NOMO-1 (cell line): ENCODE measurements around the gene CPA4.
A peak's percentile ranks its signal among the peaks of the same experiment; 100 is the strongest.

ENCODE experiments used
- DNase-seq, 2 experiments: peaks; one replicate each; lab custom pipeline; 2025; ENCODE audit not compliant: unreplicated experiment in 2 of 2; lab: John Stamatoyannopoulos, UW

The CPA4 gene

DNA sequence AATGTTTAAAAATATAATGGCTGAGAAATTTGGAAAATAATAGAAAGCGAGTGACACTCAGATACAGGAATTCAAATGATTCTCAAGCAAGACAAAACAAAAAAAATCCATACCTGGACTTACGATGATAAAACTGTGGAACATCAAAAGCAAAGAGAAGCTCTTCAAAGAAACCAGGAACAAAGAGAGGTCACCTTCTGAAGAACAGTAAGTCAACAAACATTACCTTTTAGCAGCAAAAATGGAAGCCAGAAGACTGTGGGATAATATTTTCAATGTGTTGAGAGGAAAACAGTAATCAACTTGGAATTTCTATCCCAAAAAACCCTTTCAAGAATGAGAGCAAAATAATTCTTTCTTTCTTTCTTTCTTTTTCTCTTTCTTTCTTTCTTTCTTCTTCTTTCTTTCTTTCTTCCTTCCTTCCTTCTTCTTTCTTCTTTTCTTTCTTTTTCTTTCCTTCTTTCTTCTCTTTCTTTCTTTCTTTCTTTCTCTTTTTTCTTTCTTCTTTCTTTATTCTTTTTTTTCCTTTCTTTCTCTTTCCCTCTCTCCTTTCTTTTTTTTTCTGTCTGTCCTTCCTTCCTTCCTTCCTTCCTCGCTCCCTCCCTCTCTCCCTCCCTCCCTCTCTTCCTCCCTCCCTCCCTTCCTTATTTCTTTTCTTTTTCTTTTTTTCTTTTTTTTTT, 49.9 kb downstream of the CPA4 start:
- DNase-seq, result no peak

DNA sequence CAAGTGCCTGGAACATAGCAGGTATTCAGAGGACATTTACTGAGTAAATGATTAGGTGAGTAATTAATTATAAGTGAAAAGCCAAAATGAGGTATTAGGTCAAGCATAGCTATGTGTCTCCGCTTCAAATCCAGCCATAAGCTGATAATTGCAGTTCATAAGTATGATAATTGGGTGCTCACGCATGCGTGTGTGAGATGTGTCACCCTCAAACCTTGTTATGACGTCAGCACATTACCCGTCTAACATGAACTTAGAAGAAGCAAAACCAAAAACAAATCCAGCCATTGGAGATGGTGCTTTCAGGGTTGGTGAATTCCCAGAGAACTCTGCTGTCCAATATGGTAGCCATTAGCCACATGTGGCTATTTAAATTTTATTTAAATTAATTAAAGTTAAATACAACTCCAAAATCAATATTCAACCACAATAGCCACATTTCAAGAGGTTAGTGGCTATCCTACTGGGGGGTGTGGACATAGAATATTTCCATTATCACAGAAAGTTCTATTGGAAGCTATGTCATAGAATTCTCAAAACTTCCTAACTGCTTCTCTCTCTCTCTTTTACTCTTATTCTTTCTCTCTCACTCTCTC, 51.4 kb downstream of the CPA4 start, which contains the start of gene CPA5:
Gene CPA5, plus strand, starts transcription at position 546 of the 596 bp plus-strand sequence. CDS start 1,670 bp downstream, outside the sequence.
- no peak for DNase-seq

DNA sequence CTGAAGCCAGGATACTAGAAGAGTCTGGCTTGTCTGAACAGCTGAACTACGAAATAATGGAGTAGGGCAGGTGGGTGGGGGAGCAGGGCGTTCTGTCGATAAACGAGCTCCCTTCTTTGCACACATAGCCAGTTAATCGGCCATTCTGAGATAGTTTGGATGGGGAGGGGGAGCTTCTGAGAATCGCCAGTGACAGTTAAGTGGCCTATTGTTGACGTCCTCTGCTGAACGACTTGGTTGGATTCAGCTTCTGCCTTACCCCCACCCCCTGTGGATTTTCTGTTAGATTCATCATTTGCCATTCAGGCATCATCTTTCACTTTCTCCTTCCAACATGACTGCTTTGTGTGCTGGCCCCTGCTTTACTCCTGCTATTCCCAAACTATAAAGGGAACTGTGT, 52.2 kb downstream of the CPA4 start:
- no peak for DNase-seq

DNA sequence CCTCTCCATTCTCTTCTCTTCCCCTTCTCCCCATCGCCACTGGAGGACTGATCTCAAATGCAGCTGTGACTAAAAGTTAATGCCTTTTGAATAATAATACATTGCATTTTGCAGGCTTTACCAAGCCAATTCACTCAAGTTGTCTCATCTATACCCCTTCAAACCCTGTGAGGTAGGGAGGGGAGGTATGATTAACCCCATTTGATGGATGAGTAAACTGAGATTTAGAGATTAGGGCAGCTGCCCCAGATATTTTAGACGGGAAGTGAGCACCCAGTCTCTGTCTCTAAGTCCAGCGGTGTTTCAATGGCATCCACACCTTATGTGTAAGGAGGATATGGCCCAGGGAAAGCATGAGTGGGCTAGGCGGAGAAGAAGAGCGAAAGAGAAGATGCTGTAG, 52.8 kb downstream of the CPA4 start:
- DNase-seq, result no peak

DNA sequence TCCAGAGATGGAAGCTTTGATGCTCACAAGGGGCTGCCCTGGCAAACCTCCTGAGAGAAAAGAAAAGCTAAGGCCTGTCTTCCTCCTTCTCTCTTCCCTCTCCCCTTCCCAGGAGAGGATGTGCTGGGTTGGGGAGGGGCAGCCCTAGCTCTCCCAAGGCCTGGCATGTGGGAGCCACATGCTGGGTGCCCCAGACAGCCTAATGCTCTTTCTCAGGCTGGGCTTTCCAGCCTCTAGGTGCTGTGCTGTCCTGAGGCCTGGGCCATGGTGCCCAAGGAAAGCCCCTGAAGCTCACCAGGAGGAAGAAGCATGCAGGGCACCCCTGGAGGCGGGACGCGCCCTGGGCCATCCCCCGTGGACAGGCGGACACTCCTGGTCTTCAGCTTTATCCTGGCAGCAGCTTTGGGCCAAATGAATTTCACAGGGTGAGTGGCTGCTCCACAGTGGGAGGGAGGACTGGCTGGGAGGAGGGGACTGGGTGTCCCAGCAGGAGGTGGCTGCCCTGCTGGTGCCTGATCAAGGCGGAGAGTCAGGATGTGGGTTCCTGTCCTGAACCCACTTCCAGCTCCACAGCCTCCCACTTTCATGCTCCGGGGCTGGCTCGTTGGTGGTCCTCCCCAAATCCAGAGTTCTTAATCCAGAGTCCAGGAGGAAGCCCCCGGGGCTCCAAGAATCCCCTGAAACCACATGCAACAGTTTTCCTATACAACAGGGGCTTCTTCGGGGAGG, 53.4 kb downstream of the CPA4 start:
- no peak for DNase-seq

DNA sequence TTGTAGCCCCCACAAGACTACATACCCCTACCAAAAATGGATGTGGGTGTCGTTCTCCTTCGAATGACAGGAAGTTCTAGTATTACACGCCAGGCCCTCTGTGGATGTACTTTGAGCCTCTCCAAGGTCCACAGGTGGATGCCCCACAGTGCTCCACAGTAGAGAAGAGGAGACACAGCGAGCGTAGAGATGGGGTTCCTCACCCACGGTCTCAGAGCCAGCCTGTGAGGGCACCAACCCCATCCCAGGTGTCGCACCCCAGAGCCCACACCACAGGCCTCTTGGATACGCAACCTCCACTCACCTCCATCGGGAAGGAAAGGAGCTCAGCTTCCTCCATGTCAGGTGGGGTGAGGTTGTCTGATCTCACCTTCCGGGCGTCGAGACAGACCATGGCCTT, 54.0 kb downstream of the CPA4 start:
- no peak for DNase-seq

DNA sequence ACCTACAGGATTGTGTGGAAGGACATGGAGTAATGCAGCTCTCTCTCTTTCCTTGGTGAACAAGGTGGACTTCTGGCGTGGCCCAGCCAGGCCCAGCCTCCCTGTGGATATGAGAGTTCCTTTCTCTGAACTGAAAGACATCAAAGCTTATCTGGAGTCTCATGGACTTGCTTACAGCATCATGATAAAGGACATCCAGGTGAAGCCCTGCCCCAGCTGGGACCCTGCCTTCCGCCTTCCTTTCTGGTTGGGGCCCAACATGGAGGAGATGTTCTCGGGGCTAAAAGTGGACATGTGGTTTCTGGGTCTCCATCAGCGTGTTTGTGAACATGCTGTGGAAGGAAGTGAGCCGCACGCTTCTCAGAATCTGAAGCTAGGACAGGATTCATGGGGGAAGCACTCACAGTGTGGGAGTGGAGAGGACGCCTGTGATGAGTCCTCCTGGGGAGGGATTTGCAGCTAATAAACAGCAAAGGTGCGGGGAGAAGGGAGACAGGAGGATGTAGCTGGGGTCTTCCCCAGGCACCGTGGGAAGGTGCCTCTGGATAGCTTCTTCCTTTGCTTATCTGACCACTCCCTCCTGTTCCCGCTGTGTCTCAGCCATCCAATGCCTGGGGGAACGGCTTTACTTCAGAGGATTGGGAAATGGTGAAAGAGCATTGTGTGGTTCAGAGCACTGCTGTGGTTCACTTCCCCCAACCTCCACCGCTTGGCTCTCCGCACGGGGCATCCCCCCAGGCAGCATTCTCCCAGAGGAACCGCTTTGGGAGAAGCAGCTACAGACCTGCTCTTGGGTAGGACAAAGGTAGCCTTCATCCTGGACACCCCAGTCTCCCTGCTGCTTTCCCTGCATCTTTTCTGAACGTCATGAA, 57.2 kb downstream of the CPA4 start:
- no peak for DNase-seq

DNA sequence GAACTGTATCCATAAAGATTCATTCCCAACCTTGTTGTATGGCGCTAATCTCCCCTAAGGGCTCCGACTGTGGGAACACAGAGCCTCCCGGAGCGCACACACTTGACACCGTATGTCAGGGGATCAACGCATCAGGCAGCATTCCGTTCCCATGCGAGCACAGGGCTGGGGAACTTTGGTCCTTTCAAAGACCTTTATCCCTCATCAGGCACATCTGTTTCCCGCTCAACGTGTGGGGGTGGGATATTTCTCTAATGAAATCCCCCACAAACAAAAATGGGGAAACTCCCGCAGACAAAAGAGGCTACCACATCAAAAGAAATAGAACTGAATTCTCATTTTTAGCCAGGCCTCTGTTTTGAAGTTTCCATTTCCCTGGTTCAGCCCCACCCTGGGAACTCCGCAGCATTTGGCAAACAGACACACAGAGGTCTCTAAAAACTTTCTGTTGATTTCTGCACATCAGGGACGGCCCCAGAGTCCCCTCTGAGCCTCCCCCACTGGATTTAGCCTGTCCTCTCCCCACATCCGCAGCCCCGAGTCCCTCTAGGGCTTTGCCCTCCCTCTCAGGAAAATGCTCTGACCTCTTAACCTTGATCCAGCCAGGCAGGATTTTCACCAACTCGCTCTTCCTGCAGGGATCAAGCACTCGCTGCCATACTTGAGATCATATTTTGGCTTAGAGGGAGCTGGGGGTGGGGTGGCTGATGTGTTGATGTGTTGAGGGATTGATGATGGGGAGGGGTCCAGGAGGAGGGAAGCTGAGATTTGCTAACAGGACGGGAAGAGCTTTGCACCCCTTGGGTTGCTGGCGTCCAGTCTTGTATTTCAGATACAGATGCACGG, 58.2 kb downstream of the CPA4 start:
- no peak for DNase-seq

DNA sequence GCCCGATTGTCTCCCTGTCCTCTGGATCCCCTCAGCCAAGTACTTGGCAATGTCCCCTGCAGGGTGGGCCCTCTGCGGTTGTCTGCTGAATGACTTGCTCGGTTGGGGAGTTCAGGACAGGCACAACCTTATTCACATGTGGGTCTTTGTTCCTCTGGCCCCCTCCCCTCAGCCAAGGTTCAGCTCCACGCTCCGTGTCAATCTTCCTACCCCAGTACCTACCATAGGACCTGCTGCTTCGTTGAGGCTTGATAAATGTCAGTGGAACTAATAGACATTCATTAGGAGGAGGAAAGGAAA, 58.8 kb downstream of the CPA4 start:
- no peak for DNase-seq

DNA sequence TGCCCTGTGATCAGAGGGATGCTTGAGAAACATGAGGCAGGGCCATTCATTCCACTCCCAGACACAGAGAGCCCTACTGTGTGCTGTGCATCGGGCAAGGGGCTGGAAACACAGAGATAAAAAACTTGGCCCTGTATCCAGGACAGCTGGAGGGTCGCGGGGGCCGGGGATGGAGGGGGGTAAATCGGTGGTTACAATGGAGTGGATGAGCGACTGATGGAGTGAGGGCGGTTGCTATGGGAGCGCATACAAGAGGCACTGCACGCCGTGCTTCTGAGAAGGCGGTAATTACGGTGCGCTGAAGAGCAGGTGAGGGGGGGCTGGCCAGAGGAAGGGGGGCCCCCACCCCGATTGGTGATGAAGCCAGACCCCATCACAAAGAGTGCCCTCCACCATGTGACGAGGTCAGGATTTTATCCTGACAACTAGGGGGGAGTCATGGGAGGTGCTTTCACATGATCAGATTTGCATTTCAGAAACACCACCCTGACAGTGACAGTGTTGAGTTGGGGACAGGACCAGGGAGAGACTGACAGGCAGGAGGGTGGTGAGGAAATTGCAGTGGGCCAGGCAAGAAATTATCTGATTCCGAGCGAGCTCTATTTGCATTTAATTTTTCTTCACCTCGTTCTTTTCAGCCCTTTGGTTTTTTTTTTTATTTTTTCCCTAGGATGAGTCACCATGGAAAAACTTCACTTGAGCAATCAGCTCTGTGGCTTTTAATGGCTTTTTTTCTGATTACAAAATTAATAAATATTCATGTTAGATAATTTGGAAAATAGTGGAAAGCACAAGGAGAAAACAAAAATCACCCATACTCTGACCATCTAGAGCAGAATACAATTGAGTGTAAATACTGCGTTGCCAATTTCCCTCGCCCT, 59.5 kb downstream of the CPA4 start:
- DNase-seq, result no peak

DNA sequence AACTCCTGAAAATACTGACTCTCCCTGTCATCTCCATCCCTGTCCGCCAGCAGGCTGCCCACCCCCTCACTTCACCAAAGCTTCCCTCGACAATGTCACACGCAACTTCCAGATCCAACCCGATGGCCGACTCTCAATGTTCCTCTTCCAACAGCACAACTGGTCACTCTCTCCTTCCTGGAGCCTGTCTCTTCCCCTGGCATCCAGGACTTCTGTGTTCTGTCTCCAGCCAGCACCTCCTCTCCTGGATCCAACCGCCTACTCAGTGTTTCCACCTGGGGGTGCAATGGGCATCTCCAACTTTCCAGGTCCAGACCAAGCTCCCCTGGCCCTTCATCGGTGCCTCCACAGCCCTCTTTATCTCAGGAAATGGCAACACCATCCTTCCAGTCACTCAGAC, 60.2 kb downstream of the CPA4 start:
- DNase-seq, result no peak

DNA sequence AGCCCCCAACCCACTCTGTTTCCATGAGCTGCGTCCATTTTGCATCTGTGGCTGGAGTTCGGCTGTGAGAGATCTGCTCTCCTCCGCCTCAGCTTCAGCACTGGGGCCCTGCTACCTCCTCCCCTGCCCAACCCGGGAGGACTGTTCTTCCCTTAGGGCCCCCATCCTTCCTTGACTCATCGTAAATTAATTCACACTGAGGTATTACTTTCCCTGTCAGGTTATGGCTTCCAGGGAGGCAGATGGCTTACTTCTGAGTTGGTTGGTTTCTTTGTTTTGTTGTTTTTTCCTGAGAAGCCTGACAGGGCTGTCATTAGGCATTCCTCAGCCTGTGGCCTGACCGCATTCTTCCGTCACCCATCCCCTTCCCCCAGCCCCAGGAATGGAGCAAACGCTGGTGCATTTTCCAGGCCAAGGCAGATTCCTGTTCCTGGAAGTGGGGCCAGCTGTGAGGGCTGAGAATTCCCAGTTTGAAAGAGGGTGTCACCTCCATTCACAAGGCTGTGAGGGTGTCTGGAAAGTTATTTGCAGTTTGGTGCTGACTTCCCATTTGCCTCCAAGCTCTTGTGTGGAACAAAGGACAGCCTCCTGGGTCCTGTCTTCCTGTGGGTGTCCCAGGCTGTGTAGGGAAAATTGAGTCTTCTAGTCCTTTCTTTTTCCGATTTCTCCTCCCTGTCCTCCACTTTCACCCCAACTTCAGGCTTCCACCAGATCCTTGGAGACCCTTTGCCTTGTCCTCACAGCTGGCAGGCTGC, 63.3 kb downstream of the CPA4 start:
- no peak for DNase-seq

DNA sequence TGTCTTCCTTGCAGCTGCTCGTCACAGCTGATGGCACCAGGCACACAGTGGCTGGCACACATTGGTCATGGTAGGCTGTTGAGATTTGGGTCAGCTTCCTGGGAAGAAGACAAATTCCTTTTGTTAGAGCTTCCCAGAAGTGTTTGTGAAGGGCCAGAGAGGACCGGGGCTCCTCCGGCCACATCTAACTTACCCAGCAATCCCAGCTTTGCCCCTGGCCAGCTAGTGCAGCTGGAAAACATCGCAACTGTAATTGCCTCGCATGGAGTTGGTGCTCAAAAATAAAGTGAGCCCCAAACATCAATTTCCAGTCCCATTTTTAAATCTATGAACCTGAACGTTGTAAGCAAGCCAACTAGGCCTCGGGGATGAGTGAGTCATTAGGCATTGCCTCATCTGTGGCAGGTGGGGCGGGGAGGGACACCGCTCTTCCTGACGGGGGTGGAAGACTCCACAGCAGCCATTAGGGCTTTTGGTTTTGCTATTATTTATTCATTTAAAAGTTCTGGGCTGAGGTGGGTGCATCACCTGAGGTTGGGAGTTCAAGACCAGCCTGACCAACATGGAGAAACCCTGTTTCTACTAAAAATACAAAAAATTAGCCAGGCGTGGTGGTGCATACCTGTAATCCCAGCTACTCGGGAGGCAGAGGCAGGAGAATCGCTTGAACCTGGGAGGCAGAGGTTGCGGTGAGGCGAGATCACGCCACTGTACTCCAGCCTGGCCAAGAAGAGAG, 64.1 kb downstream of the CPA4 start:
- peak; percentile 0 to 18 for DNase-seq

DNA sequence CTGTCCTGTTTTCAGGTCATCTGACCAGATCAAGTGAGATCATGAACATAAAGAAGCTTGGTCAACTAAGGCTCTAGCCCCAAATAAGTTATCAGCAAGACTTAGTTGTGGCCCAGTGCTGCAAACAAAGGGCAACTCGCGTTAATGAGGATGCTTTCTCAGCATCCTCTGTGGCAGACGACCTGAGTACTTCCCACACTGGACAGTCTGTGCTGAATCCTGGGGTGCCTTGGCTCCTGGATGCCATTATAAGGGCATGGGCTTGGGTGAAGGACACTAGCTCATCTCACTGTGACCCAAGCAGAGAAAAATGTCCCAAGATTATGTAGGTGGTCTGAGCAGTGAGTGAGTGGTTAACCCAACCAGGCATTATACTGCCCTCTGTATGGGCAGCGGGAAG, 65.5 kb downstream of the CPA4 start:
- DNase-seq, result no peak

DNA sequence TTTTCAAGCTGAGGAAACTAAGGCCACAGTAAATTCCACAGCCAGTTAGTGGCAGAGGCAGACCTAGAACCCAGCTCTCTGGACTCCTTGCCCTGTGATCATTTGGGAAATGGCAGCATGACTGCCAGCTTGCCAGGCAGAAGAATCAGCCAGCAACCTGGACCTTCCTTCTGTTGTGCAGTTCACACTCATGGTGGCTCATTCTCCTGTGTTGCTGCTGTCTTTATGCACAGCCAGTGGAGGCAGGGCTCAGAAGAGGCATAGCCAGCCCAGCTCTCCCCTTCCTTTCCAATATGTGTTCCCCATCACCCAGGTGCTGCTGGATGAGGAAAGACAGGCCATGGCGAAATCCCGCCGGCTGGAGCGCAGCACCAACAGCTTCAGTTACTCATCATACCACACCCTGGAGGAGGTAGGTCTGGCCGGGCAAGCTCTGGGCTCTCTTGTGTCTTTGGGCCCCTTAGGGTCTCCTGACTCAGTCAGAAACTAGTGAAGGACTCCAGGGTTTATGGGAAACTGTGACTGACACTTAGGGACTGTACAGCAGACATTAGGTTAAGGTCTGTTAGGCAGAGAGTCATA, 66.4 kb downstream of the CPA4 start:
- no peak for DNase-seq

DNA sequence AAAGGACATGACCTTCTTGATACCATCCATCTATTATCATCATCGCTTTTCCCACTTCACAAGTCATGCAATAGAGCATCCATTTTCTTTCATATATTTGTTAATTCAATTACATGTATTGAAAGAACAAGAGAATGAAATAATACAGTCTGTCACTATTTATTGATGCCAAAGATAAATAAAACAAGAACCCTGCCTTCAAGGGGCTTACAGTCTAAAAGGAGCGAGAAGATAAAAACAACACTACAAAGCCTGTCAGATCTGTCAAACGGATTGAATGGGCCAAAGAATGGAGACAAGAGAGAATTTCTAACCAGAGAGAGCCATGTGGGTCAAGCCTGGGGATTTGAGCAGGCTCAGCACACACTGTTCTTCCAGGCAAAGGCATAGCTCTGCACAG, 67.6 kb downstream of the CPA4 start:
- DNase-seq, result no peak

DNA sequence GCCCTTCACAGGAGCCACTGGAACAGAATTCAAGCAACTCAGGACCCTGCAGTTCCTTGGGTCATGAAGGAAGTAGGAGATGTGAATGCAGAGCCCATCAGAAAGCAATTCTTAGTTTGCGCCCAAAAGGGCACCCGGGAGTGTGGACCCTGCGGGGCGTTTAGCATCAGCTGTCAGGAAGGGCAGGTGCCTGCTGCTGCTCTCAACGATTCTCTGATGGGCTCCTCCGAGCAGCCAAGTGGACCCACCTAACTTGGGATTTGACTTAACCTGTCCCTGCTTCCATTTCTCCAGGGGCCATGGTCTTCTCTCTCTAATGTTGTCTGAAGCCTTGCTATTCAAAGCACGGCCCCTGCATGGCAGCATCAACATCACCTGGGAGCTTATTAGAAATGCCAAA, 68.7 kb downstream of the CPA4 start:
- no peak for DNase-seq
